ENCODE measurements around the gene ECT2. TPM values are rescaled to one million over a fixed set of nuclear protein-coding genes. Genes with fewer than 3 reads are reported as not detected.

ECT2 gene
- polyA plus RNA-seq, 1 donor (not counting 4 experiments of a cell fraction or from before 2014, with no cell fraction given): 34.2 TPM

DNA sequence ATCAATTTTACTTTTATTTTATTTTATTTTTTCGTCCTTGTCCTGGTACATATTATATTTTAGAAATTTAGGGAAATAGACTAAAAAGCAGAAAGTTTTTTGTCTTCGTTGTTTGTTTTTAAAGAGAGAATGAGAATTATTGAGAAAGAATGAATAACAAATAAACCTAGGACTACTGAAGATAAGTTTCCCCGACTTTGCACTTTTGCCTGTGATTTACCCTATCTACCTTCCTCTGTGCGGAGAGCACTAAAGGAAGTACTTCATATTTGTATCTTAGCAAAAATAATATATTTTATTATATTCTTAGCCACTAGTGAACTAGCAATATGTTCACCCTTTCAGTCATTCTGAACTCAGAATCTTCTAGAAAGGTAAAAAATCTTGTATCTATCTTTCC is 60.6 kb downstream of the ECT2 start:
- Histone ChIP-seq H3K9me1 (ENCODE audit: control insufficient read depth, extremely low read depth, insufficient read depth, low read length) (no peaks in the 10 kb centered on the region), H3K36me3 (ENCODE audit: control insufficient read depth in 2 of 2, extremely low read depth in 1 of 2, insufficient read depth in 2 of 2, low read length in 2 of 2) (peaks cover 2 to 10% of the 10 kb centered on the region in 2 experiments), H2AFZ (ENCODE audit: control insufficient read depth, low read length) (no peak overlapping the region), H3K4me1 (ENCODE audit: control insufficient read depth, extremely low read depth, insufficient read depth, low read length) (no peaks in the 10 kb centered on the region), H3K9ac (ENCODE audit: control insufficient read depth, extremely low read depth, insufficient read depth, low read length) (no peak overlapping the region), H3K9me3 (ENCODE audit: control insufficient read depth, low read depth, low read length) (no peaks in the 10 kb centered on the region), H3K27ac (ENCODE audit: control insufficient read depth, insufficient read depth, low read length) (no peak overlapping the region), H3K27me3 (ENCODE audit: control insufficient read depth, extremely low read depth, insufficient read depth, low read length) (no peaks in the 10 kb centered on the region), H3K79me2 (ENCODE audit: control insufficient read depth, insufficient read depth, low read length) (no peaks in the 10 kb centered on the region), H4K20me1 (ENCODE audit: control insufficient read depth, extremely low read depth, insufficient read depth, low read length) (no peaks in the 10 kb centered on the region), H3K4me3 (ENCODE audit: control insufficient read depth in 2 of 3, extremely low read depth in 1 of 3, insufficient read depth in 2 of 3, low read depth in 1 of 3, low read length in 3 of 3) (no peak overlapping the region), H3K4me2 (ENCODE audit: control insufficient read depth, extremely low read depth, insufficient read depth, low read depth, low read length) (no peak overlapping the region)
- dilution Hi-C loops (cut with MboI; ENCODE audit: extremely low pct_ligation_motif_present, low sequenced_read_pairs): no loop called here
- FAIRE-seq (no peak), DNase-seq (ENCODE audit: low read depth, low spot score) (no peak)
- TF ChIP-seq EZH2 (IDR thresholded peaks at IDR 0.05; ENCODE audit: low read length): no peak
- TF ChIP-seq, protein P1, sequence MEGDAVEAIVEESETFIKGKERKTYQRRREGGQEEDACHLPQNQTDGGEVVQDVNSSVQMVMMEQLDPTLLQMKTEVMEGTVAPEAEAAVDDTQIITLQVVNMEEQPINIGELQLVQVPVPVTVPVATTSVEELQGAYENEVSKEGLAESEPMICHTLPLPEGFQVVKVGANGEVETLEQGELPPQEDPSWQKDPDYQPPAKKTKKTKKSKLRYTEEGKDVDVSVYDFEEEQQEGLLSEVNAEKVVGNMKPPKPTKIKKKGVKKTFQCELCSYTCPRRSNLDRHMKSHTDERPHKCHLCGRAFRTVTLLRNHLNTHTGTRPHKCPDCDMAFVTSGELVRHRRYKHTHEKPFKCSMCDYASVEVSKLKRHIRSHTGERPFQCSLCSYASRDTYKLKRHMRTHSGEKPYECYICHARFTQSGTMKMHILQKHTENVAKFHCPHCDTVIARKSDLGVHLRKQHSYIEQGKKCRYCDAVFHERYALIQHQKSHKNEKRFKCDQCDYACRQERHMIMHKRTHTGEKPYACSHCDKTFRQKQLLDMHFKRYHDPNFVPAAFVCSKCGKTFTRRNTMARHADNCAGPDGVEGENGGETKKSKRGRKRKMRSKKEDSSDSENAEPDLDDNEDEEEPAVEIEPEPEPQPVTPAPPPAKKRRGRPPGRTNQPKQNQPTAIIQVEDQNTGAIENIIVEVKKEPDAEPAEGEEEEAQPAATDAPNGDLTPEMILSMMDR (optimal IDR thresholded peaks at IDR 0.05 in 1 of 3, IDR thresholded peaks at IDR 0.05 in 1 of 3, conservative IDR thresholded peaks at IDR 0.05 in 1 of 3; ENCODE audit: extremely low read depth in 1 of 3, insufficient read depth in 2 of 3, low read length in 3 of 3): no peak

DNA sequence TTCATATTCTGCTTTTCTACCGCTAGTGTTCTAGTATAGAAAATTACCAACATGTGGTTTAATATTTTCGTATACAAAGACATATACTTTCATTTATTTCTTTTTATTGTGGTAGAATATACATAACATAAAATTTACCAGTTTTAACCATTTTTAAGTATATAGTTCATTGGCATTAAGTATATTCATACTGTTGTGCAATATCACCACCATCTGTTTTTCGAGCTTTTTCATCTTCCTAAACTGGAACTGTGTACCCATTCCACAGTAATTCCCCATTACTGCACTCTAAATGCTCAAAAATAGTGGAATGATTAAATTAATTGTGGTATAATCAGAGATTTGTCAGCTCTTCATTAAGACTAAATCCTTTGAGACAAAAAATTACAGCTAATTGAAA is 62.9 kb downstream of the ECT2 start:
- Histone ChIP-seq H3K9me1 (ENCODE audit: control insufficient read depth, extremely low read depth, insufficient read depth, low read length) (no peaks in the 10 kb centered on the region), H3K27me3 (ENCODE audit: control insufficient read depth, extremely low read depth, insufficient read depth, low read length) (no peaks in the 10 kb centered on the region), H3K9ac (ENCODE audit: control insufficient read depth, extremely low read depth, insufficient read depth, low read length) (no peak overlapping the region), H3K4me3 (ENCODE audit: control insufficient read depth in 2 of 3, extremely low read depth in 1 of 3, insufficient read depth in 2 of 3, low read depth in 1 of 3, low read length in 3 of 3) (no peak overlapping the region), H3K4me2 (ENCODE audit: control insufficient read depth, extremely low read depth, insufficient read depth, low read depth, low read length) (no peak overlapping the region), H3K4me1 (ENCODE audit: control insufficient read depth, extremely low read depth, insufficient read depth, low read length) (no peaks in the 10 kb centered on the region), H3K9me3 (ENCODE audit: control insufficient read depth, low read depth, low read length) (no peaks in the 10 kb centered on the region), H3K27ac (ENCODE audit: control insufficient read depth, insufficient read depth, low read length) (no peak overlapping the region), H2AFZ (ENCODE audit: control insufficient read depth, low read length) (no peak overlapping the region), H4K20me1 (ENCODE audit: control insufficient read depth, extremely low read depth, insufficient read depth, low read length) (no peaks in the 10 kb centered on the region), H3K36me3 (ENCODE audit: control insufficient read depth in 2 of 2, extremely low read depth in 1 of 2, insufficient read depth in 2 of 2, low read length in 2 of 2) (peaks cover 0 to 10% of the 10 kb centered on the region in 2 experiments), H3K79me2 (ENCODE audit: control insufficient read depth, insufficient read depth, low read length) (no peaks in the 10 kb centered on the region)
- no peak for TF ChIP-seq EZH2 (IDR thresholded peaks at IDR 0.05; ENCODE audit: low read length)
- TF ChIP-seq, protein P1 (optimal IDR thresholded peaks at IDR 0.05 in 1 of 3, IDR thresholded peaks at IDR 0.05 in 1 of 3, conservative IDR thresholded peaks at IDR 0.05 in 1 of 3; ENCODE audit: extremely low read depth in 1 of 3, insufficient read depth in 2 of 3, low read length in 3 of 3): no peak
- dilution Hi-C loops (cut with MboI; ENCODE audit: extremely low pct_ligation_motif_present, low sequenced_read_pairs): no loop called here
- no peak for FAIRE-seq
- no peak for DNase-seq (ENCODE audit: low read depth, low spot score)

All from keratinocyte (primary cell).